ENCODE data around the gene AXDND1.
"Not testable (repeated sequence)": the region's sequence is repeated elsewhere in the genome, so short reads cannot be mapped to it uniquely, and the experiment has no call there.

The AXDND1 gene

GRCh38 chr1:179365342-179366092, at the start of gene AXDND1:
Gene AXDND1 (plus strand): TSS chr1:179365971. CDS start chr1:179366510, 539 bp downstream.
- peak; percentile 80 for DNase-seq

- DNase-seq: no peak
These were observed 47.3 kb upstream of the AXDND1 start for GRCh38 chr1:179318491-179318890.

GRCh38 chr1:179321533-179322216, 44.1 kb upstream of the AXDND1 start:
- DNase-seq: no peak

GRCh38 chr1:179322557-179322956, 43.2 kb upstream of the AXDND1 start:
- no peak for DNase-seq

- DNase-seq: no peak
These were observed 42.3 kb upstream of the AXDND1 start for GRCh38 chr1:179323436-179323835.

- DNase-seq: no peak
These were observed 39.9 kb upstream of the AXDND1 start for GRCh38 chr1:179325836-179326235.

GRCh38 chr1:179326746-179327145, 39.0 kb upstream of the AXDND1 start:
- DNase-seq: no peak

- DNase-seq: no peak
These were observed 38.6 kb upstream of the AXDND1 start for GRCh38 chr1:179327196-179327595.

GRCh38 chr1:179327679-179328078, 38.1 kb upstream of the AXDND1 start:
- DNase-seq: no peak

- no peak for DNase-seq
These were observed 35.9 kb upstream of the AXDND1 start for GRCh38 chr1:179329862-179330261.

- DNase-seq: no peak
These were observed 31.3 kb upstream of the AXDND1 start for GRCh38 chr1:179334440-179334839.

GRCh38 chr1:179337288-179337687, 28.5 kb upstream of the AXDND1 start:
- no peak for DNase-seq

GRCh38 chr1:179337942-179338560, 27.7 kb upstream of the AXDND1 start:
- DNase-seq: no peak

- no peak for DNase-seq
These were observed 24.9 kb upstream of the AXDND1 start for GRCh38 chr1:179340918-179341317.

- no peak for DNase-seq
These were observed 23.7 kb upstream of the AXDND1 start for GRCh38 chr1:179341943-179342547.

GRCh38 chr1:179342740-179343404, 22.9 kb upstream of the AXDND1 start:
- DNase-seq: no peak

GRCh38 chr1:179351281-179351680, 14.5 kb upstream of the AXDND1 start:
- no peak for DNase-seq

GRCh38 chr1:179352236-179352635, 13.5 kb upstream of the AXDND1 start:
- no peak for DNase-seq

GRCh38 chr1:179353546-179353945, 12.2 kb upstream of the AXDND1 start:
- no peak for DNase-seq

GRCh38 chr1:179361631-179362030, 4.1 kb upstream of the AXDND1 start:
- not testable (repeated sequence) for DNase-seq

- DNase-seq: no peak
These were observed 476 bp downstream of the AXDND1 start for GRCh38 chr1:179366093-179366800.

GRCh38 chr1:179369751-179370341, 4.1 kb downstream of the AXDND1 start:
- peak; percentile 51 for DNase-seq
